HepG2 (cell line): ENCODE results near the gene LEP. TPM values are rescaled to one million over a fixed set of nuclear protein-coding genes. Genes with fewer than 3 reads are reported as not detected.

ENCODE experiments used
- ATAC-seq: fragments of 200-7000 bp; cut with Tn5 transposase; 3 replicates; pipeline ENCODE4 v1.9.1; 2020; ENCODE audit warnings: mild to moderate bottlenecking, moderate library complexity
- BruUV-seq: library from RNA; stranded (reverse); fragments of 400-500 nt; replicated peaks from 2 replicates; lab custom pipeline; 2021; lab: Mats Ljungman, UMichigan
- CTCF ChIA-PET: fragments of 300-600 bp; formaldehyde crosslinking; extraction: SDS; loops from one replicate; lab custom pipeline; 2021; ENCODE audit warnings: low total read pairs, inconsistent platforms, low intra/inter-chr PET ratio; lab: Yijun Ruan, JAX
- POLR2A ChIA-PET: fragments of 350-600 bp; sonication (Branson Sonifier 250); formaldehyde crosslinking; loops from one replicate; lab custom pipeline; 2020; ENCODE audit warnings: antibody characterized with exemption, inconsistent platforms; lab: Yijun Ruan, JAX
- DNase-seq: peaks from one replicate; pipeline ENCODE4 v3.0.0-alpha.2; 2015; ENCODE audit warnings: low spot score
- FAIRE-seq: peaks from 3 replicates; lab custom pipeline; 2011; peaks lifted over from hg19 to GRCh38; lab: Jason Lieb, UNC
- H2AFZ ChIP-seq: one replicate; pipeline ENCODE4 v1.6.1; 2011; ENCODE audit warnings: low read length, inconsistent platforms
- H3K27ac ChIP-seq: fragments of 300-600 bp; 3 replicates; pipeline ENCODE4 v1.8.0; 2011; ENCODE audit warnings: mixed run types, mild to moderate bottlenecking, mixed read lengths, low read length, inconsistent platforms; ENCODE audit not compliant: insufficient read depth; ENCODE audit errors: extremely low read length
- H3K27me3 ChIP-seq, 2 experiments: fragments of 200-600 bp in 1 of 2; 2 replicates in 1 of 2; 3 replicates in 1 of 2; pipeline versions ENCODE4 v1.6.0 to v1.8.0; 2011; ENCODE audit warnings: low read length in 2 of 2, mild to moderate bottlenecking in 2 of 2, moderate library complexity in 2 of 2, inconsistent platforms in 1 of 2; ENCODE audit not compliant: insufficient read depth in 2 of 2, control insufficient read depth in 1 of 2
- H3K36me3 ChIP-seq, 2 experiments: fragments of 200-600 bp in 1 of 2; replicated peaks in 1 of 2; 2 replicates in 1 of 2; 3 replicates in 1 of 2; pipeline versions ENCODE4 v1.5.1 to v1.8.0; 2011; ENCODE audit warnings: low read length in 2 of 2, inconsistent platforms in 1 of 2; ENCODE audit not compliant: insufficient read depth in 2 of 2, control insufficient read depth in 1 of 2
- H3K4me1 ChIP-seq: 2 replicates; pipeline ENCODE4 v1.5.1; 2012; ENCODE audit warnings: low read length, inconsistent platforms; ENCODE audit not compliant: insufficient read depth
- H3K4me2 ChIP-seq: 2 replicates; pipeline ENCODE4 v1.6.0; 2011; ENCODE audit warnings: low read depth, low read length, inconsistent platforms
- H3K4me3 ChIP-seq, 3 experiments: fragments of 200-600 bp in 1 of 3; sonication (generic), shearing (Covaris generic) in 1 of 3; replicated peaks in 1 of 3; 2 replicates each; pipeline ENCODE4 v1.5.1; 2011 to 2016; ENCODE audit warnings: low read length in 3 of 3, inconsistent platforms in 2 of 3, low read depth in 2 of 3, mild to moderate bottlenecking in 2 of 3, control low read depth in 1 of 3, mixed read lengths in 1 of 3; ENCODE audit not compliant: insufficient read depth in 1 of 3
- H3K79me2 ChIP-seq: one replicate; pipeline ENCODE4 v1.6.1; 2011; ENCODE audit warnings: low read length, inconsistent platforms; ENCODE audit not compliant: insufficient read depth
- H3K9ac ChIP-seq: 2 replicates; pipeline ENCODE4 v1.6.0; 2011; ENCODE audit warnings: mild to moderate bottlenecking, low read depth, low read length, inconsistent platforms; ENCODE audit not compliant: insufficient read depth
- H3K9me3 ChIP-seq: 2 replicates; pipeline ENCODE4 v1.5.1; 2012; ENCODE audit warnings: mild to moderate bottlenecking, low read length
- H4K20me1 ChIP-seq: 2 replicates; pipeline ENCODE4 v1.6.0; 2011; ENCODE audit warnings: inconsistent platforms, mild to moderate bottlenecking, low read length, moderate library complexity; ENCODE audit not compliant: insufficient read depth
- ARNTL ChIP-seq: sonication (generic); formaldehyde crosslinking; IDR thresholded peaks from 2 replicates; pipeline ENCODE4 v1.4.0; 2020; ENCODE audit warnings: mild to moderate bottlenecking, missing genetic modification reagents
- CHD2 ChIP-seq: IDR thresholded peaks from 2 replicates; pipeline ENCODE4 v1.6.1; 2011; ENCODE audit warnings: low read depth, low read length, improper control_type of control experiment
- HOXA9 ChIP-seq: sonication (generic); formaldehyde crosslinking; IDR thresholded peaks from 2 replicates; pipeline ENCODE4 v1.8.1; 2022; ENCODE audit warnings: missing genetic modification reagents, mild to moderate bottlenecking, moderate library complexity, borderline replicate concordance
- SRSF4 ChIP-seq: fragments of 200-400 bp; formaldehyde crosslinking; IDR thresholded peaks from one replicate; pipeline ENCODE4 v1.6.1; 2018; ENCODE audit warnings: mild to moderate bottlenecking, low read depth, low read length, moderate library complexity; ENCODE audit not compliant: poor library complexity, severe bottlenecking
- TMF1 ChIP-seq: sonication (generic); formaldehyde crosslinking; IDR thresholded peaks from 2 replicates; pipeline ENCODE4 v1.8.1; 2022; ENCODE audit warnings: low read depth, missing genetic modification reagents
- ZNF619 ChIP-seq: sonication (generic); formaldehyde crosslinking; IDR thresholded peaks from 2 replicates; pipeline ENCODE4 v1.4.0; 2020; ENCODE audit warnings: mild to moderate bottlenecking, missing genetic modification reagents
- ZSCAN29 ChIP-seq: sonication (generic); formaldehyde crosslinking; conservative IDR thresholded peaks from 2 replicates; pipeline ENCODE4 v1.4.0; 2020; ENCODE audit warnings: mild to moderate bottlenecking, missing genetic modification reagents
- WGBS: methylation state at CpG from one replicate; pipeline ENCODE4 v1.1.6; 2017; ENCODE audit warnings: low lambda C conversion rate; 5-methylcytosine and 5-hydroxymethylcytosine counted together
- in situ Hi-C: cut with HindIII; loops from 2 replicates; pipeline ENCODE4 v1.10.0; 2017; ENCODE audit warnings: low pct_unique_long_range_greater_than_20kb; ENCODE audit not compliant: extremely low pct_ligation_motif_present
- intact Hi-C: fragments of 100-400 bp; cut with micrococcal nuclease; formaldehyde crosslinking; loops from one replicate; pipeline ENCODE4 v1.10.0; 2022; ENCODE audit not compliant: unreplicated experiment
- polyA plus RNA-seq, 8 experiments: library from polyadenylated mRNA; depleted of rRNA in 3 of 8; stranded (reverse) in 7 of 8; unstranded in 1 of 8; fragments of >200 nt; fragmentation: Illumina TruSeq in 4 of 8; extraction: Trizol in 4 of 8; gene quantifications; 2 replicates each; pipeline versions ENCODE4 v1.2.1 to v1.2.3, GENCODE V29; 2011 to 2016; ENCODE audit warnings: low read depth in 4 of 8, missing spikeins in 1 of 8, mixed read lengths in 1 of 8; ENCODE audit not compliant: insufficient read depth in 1 of 8
- total RNA-seq, 5 experiments: library from RNA; depleted of rRNA; stranded (reverse); fragments of >200 nt; fragmentation: Illumina TruSeq; extraction: Trizol; gene quantifications; 2 replicates each; pipeline ENCODE4 v1.2.3, GENCODE V29; 2016; ENCODE audit warnings: low read depth in 1 of 5
- TF ChIP-seq, protein P1 (sequence below): sonication (generic); formaldehyde crosslinking; IDR thresholded peaks from 2 replicates; pipeline ENCODE4 v1.5.1; 2020; ENCODE audit warnings: mild to moderate bottlenecking, missing genetic modification reagents, borderline replicate concordance
- TF ChIP-seq, protein P2 (sequence below): IDR thresholded peaks from 2 replicates; pipeline ENCODE4 v1.6.1; 2016; ENCODE audit warnings: missing genetic modification reagents, missing compliant biosample characterization

The LEP gene
- total and polyA plus RNA-seq, 2 of the 13 experiments (the other 11 are each of a cell fraction or from before 2014, with no cell fraction given), result 0.05 TPM; not detected in 1

DNA sequence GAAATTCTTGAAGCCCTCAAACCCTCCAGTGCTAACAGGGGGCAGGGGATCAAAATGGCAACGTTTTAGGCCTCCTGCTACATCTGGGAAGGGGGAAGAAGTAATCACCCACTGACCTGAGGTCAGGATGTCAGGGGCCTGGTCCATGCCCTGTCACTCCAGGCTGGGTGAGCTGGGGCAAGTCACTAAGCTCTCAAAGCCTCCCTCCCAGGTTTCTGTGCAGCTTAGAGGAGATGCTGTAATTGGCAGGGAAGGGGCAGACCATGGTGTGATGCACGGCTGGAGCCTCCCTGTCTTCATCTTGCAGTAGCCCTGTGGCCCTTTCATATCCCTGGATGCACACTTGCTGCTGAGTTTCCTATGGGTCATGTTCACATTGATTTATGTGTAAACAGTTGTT is 27.2 kb downstream of the LEP start:
- no TSS peak for BruUV-seq
- no peak overlapping the region for H3K9ac ChIP-seq
- TF ChIP-seq, protein P1, sequence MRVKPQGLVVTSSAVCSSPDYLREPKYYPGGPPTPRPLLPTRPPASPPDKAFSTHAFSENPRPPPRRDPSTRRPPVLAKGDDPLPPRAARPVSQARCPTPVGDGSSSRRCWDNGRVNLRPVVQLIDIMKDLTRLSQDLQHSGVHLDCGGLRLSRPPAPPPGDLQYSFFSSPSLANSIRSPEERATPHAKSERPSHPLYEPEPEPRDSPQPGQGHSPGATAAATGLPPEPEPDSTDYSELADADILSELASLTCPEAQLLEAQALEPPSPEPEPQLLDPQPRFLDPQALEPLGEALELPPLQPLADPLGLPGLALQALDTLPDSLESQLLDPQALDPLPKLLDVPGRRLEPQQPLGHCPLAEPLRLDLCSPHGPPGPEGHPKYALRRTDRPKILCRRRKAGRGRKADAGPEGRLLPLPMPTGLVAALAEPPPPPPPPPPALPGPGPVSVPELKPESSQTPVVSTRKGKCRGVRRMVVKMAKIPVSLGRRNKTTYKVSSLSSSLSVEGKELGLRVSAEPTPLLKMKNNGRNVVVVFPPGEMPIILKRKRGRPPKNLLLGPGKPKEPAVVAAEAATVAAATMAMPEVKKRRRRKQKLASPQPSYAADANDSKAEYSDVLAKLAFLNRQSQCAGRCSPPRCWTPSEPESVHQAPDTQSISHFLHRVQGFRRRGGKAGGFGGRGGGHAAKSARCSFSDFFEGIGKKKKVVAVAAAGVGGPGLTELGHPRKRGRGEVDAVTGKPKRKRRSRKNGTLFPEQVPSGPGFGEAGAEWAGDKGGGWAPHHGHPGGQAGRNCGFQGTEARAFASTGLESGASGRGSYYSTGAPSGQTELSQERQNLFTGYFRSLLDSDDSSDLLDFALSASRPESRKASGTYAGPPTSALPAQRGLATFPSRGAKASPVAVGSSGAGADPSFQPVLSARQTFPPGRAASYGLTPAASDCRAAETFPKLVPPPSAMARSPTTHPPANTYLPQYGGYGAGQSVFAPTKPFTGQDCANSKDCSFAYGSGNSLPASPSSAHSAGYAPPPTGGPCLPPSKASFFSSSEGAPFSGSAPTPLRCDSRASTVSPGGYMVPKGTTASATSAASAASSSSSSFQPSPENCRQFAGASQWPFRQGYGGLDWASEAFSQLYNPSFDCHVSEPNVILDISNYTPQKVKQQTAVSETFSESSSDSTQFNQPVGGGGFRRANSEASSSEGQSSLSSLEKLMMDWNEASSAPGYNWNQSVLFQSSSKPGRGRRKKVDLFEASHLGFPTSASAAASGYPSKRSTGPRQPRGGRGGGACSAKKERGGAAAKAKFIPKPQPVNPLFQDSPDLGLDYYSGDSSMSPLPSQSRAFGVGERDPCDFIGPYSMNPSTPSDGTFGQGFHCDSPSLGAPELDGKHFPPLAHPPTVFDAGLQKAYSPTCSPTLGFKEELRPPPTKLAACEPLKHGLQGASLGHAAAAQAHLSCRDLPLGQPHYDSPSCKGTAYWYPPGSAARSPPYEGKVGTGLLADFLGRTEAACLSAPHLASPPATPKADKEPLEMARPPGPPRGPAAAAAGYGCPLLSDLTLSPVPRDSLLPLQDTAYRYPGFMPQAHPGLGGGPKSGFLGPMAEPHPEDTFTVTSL, result no peak
- TF ChIP-seq CHD2 (no peak), ZSCAN29 (CRISPR knock-in tag) (no peak), TMF1 (CRISPR knock-in tag) (no peak), ZNF619 (no peak), SRSF4 (no peak), ARNTL (no peak), HOXA9 (no peak)
- TF ChIP-seq, protein P2, sequence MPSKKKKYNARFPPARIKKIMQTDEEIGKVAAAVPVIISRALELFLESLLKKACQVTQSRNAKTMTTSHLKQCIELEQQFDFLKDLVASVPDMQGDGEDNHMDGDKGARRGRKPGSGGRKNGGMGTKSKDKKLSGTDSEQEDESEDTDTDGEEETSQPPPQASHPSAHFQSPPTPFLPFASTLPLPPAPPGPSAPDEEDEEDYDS, result no peak
- in situ Hi-C loops, result no loop called here
- H2AFZ ChIP-seq, result no peak overlapping the region
- no peak overlapping the region for H3K4me3 ChIP-seq
- ChIA-PET POLR2A (no interaction called here), CTCF (no interaction called here)
- H3K79me2 ChIP-seq, result no peaks in the 10 kb centered on the region
- H3K36me3 ChIP-seq, result no peaks in the 10 kb centered on the region
- no peak for DNase-seq
- H3K9me3 ChIP-seq, result no peaks in the 10 kb centered on the region
- H4K20me1 ChIP-seq, result no peaks in the 10 kb centered on the region
- no peak for FAIRE-seq
- no peak overlapping the region for H3K4me2 ChIP-seq
- H3K27ac ChIP-seq, result no peak overlapping the region
- WGBS, result 25% methylated on average over 2 of the region's 2 CpGs
- ATAC-seq, result no peak
- no peaks in the 10 kb centered on the region; a peak in 1 of 5 replicates for H3K27me3 ChIP-seq
- peaks cover 21% of the 10 kb centered on the region for H3K4me1 ChIP-seq
- intact Hi-C loops, result no loop called here
